Measurements from ENCODE around the gene UROD.

DNA sequence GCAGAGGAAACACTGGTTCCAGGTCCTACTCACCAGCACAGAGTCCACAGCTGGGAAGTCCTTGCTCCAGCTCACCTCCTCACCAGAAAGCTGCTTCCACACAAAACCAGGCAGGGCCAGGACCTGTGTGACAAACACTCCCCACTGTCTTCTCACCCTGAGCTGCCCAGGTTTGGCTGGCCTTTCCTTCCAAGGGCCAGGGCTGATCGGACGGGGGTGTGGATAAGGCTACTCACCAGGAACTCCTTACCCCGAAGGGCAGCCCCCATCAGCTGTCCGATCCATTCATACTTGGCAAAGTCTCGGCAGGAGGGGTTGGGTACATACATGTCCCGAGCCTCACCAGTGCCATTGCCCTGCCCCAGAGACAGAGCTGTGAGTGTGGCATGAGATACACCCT is 6.3 kb upstream of the UROD start:
- TF ChIP-seq, protein P1, sequence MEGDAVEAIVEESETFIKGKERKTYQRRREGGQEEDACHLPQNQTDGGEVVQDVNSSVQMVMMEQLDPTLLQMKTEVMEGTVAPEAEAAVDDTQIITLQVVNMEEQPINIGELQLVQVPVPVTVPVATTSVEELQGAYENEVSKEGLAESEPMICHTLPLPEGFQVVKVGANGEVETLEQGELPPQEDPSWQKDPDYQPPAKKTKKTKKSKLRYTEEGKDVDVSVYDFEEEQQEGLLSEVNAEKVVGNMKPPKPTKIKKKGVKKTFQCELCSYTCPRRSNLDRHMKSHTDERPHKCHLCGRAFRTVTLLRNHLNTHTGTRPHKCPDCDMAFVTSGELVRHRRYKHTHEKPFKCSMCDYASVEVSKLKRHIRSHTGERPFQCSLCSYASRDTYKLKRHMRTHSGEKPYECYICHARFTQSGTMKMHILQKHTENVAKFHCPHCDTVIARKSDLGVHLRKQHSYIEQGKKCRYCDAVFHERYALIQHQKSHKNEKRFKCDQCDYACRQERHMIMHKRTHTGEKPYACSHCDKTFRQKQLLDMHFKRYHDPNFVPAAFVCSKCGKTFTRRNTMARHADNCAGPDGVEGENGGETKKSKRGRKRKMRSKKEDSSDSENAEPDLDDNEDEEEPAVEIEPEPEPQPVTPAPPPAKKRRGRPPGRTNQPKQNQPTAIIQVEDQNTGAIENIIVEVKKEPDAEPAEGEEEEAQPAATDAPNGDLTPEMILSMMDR (IDR thresholded peaks at IDR 0.05): no peak
- no peak for TF ChIP-seq POLR2A (IDR thresholded peaks at IDR 0.05)
